CD14-positive monocyte (primary cell): ENCODE results near the gene KLF13. TPM values are rescaled to one million over a fixed set of nuclear protein-coding genes. Genes with fewer than 3 reads are reported as not detected.

Source experiments
- DNase-seq, 3 donors: peaks; one replicate each; pipeline ENCODE4 v3.0.0-alpha.2; 2011 to 2022
- H2AFZ ChIP-seq: 2 replicates; pipeline ENCODE4 v1.6.0; 2012; ENCODE audit warnings: mild to moderate bottlenecking, low read depth, low read length, inconsistent platforms; ENCODE audit not compliant: insufficient read depth, poor library complexity, severe bottlenecking
- H3K27ac ChIP-seq, 2 donors: 1 replicate in 1 of 2; 2 replicates in 1 of 2; pipeline ENCODE4 v1.5.1; 2012 to 2013; ENCODE audit warnings: low read length in 2 of 2, control low read depth in 1 of 2, inconsistent platforms in 1 of 2, low read depth in 1 of 2, mild to moderate bottlenecking in 1 of 2
- H3K27me3 ChIP-seq, 2 donors: one replicate each; pipeline versions ENCODE4 v1.6.0 to v1.6.1; 2011 to 2013; ENCODE audit warnings: low read length in 2 of 2; ENCODE audit not compliant: control insufficient read depth in 2 of 2, insufficient read depth in 2 of 2
- H3K36me3 ChIP-seq, 2 donors: replicated peaks in 1 of 2; 1 replicate in 1 of 2; 2 replicates in 1 of 2; pipeline versions ENCODE4 v1.5.1 to v1.6.1; 2012 to 2013; ENCODE audit warnings: low read length in 2 of 2, control low read depth in 1 of 2, inconsistent platforms in 1 of 2, mild to moderate bottlenecking in 1 of 2; ENCODE audit not compliant: insufficient read depth in 2 of 2, control insufficient read depth in 1 of 2
- H3K4me1 ChIP-seq, 2 donors: 1 replicate in 1 of 2; 2 replicates in 1 of 2; pipeline versions ENCODE4 v1.5.1 to v1.6.1; 2012 to 2013; ENCODE audit warnings: low read length in 2 of 2, control low read depth in 1 of 2, inconsistent platforms in 1 of 2, mild to moderate bottlenecking in 1 of 2, moderate library complexity in 1 of 2; ENCODE audit not compliant: insufficient read depth in 2 of 2, control insufficient read depth in 1 of 2
- H3K4me2 ChIP-seq: replicated peaks from 2 replicates; pipeline ENCODE3; 2012; ENCODE audit warnings: low read length, moderate library complexity, mild to moderate bottlenecking; ENCODE audit not compliant: poor library complexity, severe bottlenecking; ENCODE audit errors: extremely low read depth
- H3K4me3 ChIP-seq, 3 experiments: fragments of 200-600 bp in 1 of 3; sonication (generic) in 1 of 3; replicated peaks in 1 of 3; 1 replicate in 2 of 3; 2 replicates in 1 of 3; pipeline ENCODE4 v1.5.1; 2011 to 2013; ENCODE audit warnings: low read length in 3 of 3, mild to moderate bottlenecking in 3 of 3, control low read depth in 2 of 3, low read depth in 2 of 3, inconsistent platforms in 1 of 3, moderate library complexity in 1 of 3
- H3K79me2 ChIP-seq: 2 replicates; pipeline ENCODE4 v1.6.0; 2012; ENCODE audit warnings: mild to moderate bottlenecking, control low read depth, inconsistent platforms, low read length, moderate library complexity; ENCODE audit not compliant: insufficient read depth
- H3K9ac ChIP-seq: 2 replicates; pipeline ENCODE4 v1.6.0; 2017; ENCODE audit warnings: low read length, mild to moderate bottlenecking; ENCODE audit not compliant: insufficient read depth, poor library complexity, severe bottlenecking
- H3K9me3 ChIP-seq, 2 donors: replicated peaks in 1 of 2; 1 replicate in 1 of 2; 2 replicates in 1 of 2; pipeline versions ENCODE4 v1.5.1 to v1.6.1; 2012 to 2013; ENCODE audit warnings: low read length in 2 of 2, control low read depth in 1 of 2; ENCODE audit not compliant: control insufficient read depth in 1 of 2, insufficient read depth in 1 of 2
- H4K20me1 ChIP-seq: 2 replicates; pipeline ENCODE4 v1.6.0; 2012; ENCODE audit warnings: mild to moderate bottlenecking, low read length, control low read depth, moderate library complexity; ENCODE audit not compliant: insufficient read depth
- H3K27ac Mint-ChIP-seq, 7 donors: one replicate each; pipeline ENCODE4 v1.8.0; 2020; ENCODE audit warnings: mild to moderate bottlenecking in 7 of 7, mixed read lengths in 7 of 7, moderate library complexity in 6 of 7, inconsistent platforms in 2 of 7
- H3K27me3 Mint-ChIP-seq, 3 donors: one replicate each; pipeline ENCODE4 v1.8.0; 2021 to 2022; ENCODE audit warnings: low read depth in 3 of 3, mild to moderate bottlenecking in 3 of 3, mixed read lengths in 3 of 3, moderate library complexity in 3 of 3, inconsistent platforms in 1 of 3
- H3K36me3 Mint-ChIP-seq, 2 donors: one replicate each; pipeline ENCODE4 v1.8.0; 2020; ENCODE audit warnings: mixed read lengths in 2 of 2, inconsistent platforms in 1 of 2, mild to moderate bottlenecking in 1 of 2
- H3K4me1 Mint-ChIP-seq: one replicate; pipeline ENCODE4 v1.8.0; 2020; ENCODE audit warnings: mild to moderate bottlenecking, mixed read lengths
- H3K4me3 Mint-ChIP-seq, 2 donors: one replicate each; pipeline ENCODE4 v1.8.0; 2020; ENCODE audit warnings: mild to moderate bottlenecking in 2 of 2, mixed read lengths in 2 of 2, moderate library complexity in 1 of 2
- H3K9me3 Mint-ChIP-seq, 7 donors: one replicate each; pipeline ENCODE4 v1.8.0; 2020 to 2022; ENCODE audit warnings: mixed read lengths in 7 of 7, mild to moderate bottlenecking in 6 of 7, moderate library complexity in 6 of 7, inconsistent platforms in 2 of 7
- WGBS: methylation state at CpG from one replicate; pipeline ENCODE4 v1.1.5; 2013; ENCODE audit warnings: missing lambda C conversion rate; ENCODE audit not compliant: insufficient coverage; 5-methylcytosine and 5-hydroxymethylcytosine counted together
- intact Hi-C, 2 donors: fragments of 100-400 bp; cut with micrococcal nuclease; formaldehyde crosslinking; loops; one replicate each; pipeline versions ENCODE4 v1.15.0 to v1.15.1; 2023
- polyA plus RNA-seq, 3 donors: library from polyadenylated mRNA; depleted of rRNA in 1 of 3; unstranded in 2 of 3; stranded (reverse) in 1 of 3; fragments of 300-500 nt in 2 of 3; fragments of >200 nt in 1 of 3; fragmentation: Illumina TruSeq in 2 of 3; gene quantifications; 1 replicate in 2 of 3; 2 replicates in 1 of 3; pipeline ENCODE4 v1.2.3, GENCODE V29; 2012 to 2021
- TF ChIP-seq, protein P1 (sequence below): fragments of 200-600 bp; IDR thresholded peaks from one replicate; pipeline ENCODE4 v1.8.0; 2022; ENCODE audit warnings: antibody characterized with exemption, mild to moderate bottlenecking

Gene KLF13
- polyA plus RNA-seq, 3 donors = 22.5 to 121 (median 28.0) TPM

DNA sequence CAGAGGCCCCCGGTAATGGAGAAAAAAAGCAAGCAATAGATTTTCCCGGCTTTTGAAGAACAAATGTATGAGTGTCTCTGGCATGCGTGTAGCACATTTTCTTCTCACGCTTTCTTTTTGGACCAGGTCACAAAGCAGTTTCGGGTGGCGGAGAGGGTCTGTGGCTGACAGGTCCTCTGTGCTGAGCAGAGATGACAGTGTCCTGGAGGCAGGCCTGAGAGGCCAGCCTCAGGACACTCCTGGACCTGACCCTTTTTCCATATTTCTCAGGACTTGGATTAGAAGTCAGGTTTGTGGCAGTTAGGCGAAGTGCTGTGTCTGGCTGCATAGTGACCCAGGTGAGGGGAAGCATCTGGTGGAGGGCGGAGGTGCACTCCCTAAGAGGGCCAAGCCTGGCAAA lies 52.9 kb downstream of the KLF13 start:
- H3K4me3 ChIP-seq = no peak overlapping the region
- no peak for DNase-seq
- Mint-ChIP-seq H3K9me3 (peaks cover 0 to 7% (median 2%) of the 10 kb centered on the region in 7 donors), H3K4me1 (peaks cover 9% of the 10 kb centered on the region), H3K27ac (peak overlapping the region in 4 of 7 donors; percentile 5 to 78 (median 21)), H3K4me3 (no peak overlapping the region), H3K36me3 (peaks cover 66 to 83% of the 10 kb centered on the region in 2 donors), H3K27me3 (no peaks in the 10 kb centered on the region)
- intact Hi-C loops = no loop called here
- no peak overlapping the region for H2AFZ ChIP-seq
- WGBS = 98% methylated on average over 8 of the region's 8 CpGs
- H3K9ac ChIP-seq = no peak overlapping the region
- H3K27me3 ChIP-seq = no peaks in the 10 kb centered on the region
- no peaks in the 10 kb centered on the region for H3K4me1 ChIP-seq
- H3K9me3 ChIP-seq = no peaks in the 10 kb centered on the region
- peaks cover 92% of the 10 kb centered on the region for H4K20me1 ChIP-seq
- H3K36me3 ChIP-seq = peaks cover 66 to 74% of the 10 kb centered on the region in 2 donors
- TF ChIP-seq, protein P1, sequence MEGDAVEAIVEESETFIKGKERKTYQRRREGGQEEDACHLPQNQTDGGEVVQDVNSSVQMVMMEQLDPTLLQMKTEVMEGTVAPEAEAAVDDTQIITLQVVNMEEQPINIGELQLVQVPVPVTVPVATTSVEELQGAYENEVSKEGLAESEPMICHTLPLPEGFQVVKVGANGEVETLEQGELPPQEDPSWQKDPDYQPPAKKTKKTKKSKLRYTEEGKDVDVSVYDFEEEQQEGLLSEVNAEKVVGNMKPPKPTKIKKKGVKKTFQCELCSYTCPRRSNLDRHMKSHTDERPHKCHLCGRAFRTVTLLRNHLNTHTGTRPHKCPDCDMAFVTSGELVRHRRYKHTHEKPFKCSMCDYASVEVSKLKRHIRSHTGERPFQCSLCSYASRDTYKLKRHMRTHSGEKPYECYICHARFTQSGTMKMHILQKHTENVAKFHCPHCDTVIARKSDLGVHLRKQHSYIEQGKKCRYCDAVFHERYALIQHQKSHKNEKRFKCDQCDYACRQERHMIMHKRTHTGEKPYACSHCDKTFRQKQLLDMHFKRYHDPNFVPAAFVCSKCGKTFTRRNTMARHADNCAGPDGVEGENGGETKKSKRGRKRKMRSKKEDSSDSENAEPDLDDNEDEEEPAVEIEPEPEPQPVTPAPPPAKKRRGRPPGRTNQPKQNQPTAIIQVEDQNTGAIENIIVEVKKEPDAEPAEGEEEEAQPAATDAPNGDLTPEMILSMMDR = no peak
- H3K27ac ChIP-seq = no peak overlapping the region
- H3K79me2 ChIP-seq = peaks cover 48% of the 10 kb centered on the region
- H3K4me2 ChIP-seq = no peak overlapping the region

DNA sequence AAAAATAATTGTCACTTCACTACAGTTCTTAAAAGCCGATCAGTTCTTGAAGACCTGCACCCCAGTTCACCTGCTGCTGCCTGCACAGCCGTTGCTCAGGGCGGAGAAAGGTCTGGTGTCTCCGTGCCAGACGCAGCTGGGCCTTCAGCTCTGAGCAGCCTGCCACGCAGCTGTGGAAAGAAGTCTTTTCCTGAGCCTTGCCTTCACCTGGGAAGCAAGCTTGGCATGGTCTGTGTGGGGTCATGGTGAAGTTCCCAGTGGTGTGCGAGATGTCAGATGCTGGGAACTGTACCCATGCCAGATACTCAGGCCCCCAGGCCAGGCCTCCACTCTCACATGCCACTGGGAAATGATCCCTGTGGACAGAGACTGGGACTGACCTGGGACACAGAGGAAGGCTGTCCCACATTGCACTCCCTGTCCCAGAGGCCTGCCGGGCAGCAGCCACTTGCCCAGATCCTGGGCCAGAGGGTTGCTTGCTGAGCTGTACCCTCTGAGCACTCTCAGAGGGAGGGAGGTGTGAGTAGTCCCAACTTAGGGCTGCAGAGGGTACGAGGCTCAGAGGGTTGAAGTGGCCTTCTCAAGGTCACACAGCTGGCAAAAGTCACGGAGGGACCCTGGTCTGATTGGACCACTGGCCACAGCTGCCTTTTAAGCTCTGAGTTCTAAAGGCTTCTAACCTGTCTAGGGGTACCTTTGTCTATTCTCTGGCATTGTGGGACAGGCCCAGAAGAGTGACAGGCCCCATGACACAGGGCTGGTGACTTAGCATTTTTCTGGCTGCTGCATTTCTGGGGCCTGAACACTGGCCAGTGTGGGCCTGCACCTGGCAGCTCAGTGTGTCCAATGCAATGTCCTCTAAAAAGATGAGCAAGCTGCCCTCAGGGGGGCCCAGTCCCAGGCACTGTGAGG lies 55.4 kb downstream of the KLF13 start:
- H3K9me3 Mint-ChIP-seq = peaks cover 0 to 10% (median 2%) of the 10 kb centered on the region in 7 donors
- no peak for DNase-seq
- WGBS = 93% methylated on average over 8 of the region's 10 CpGs
- peaks cover 47 to 59% of the 10 kb centered on the region in 2 donors for H3K36me3 Mint-ChIP-seq
- Histone ChIP-seq H3K4me2 (no peak overlapping the region), H3K4me3 (no peak overlapping the region), H3K36me3 (peaks cover 45 to 50% of the 10 kb centered on the region in 2 donors), H3K79me2 (peaks cover 25% of the 10 kb centered on the region), H4K20me1 (peaks cover 71% of the 10 kb centered on the region), H3K27ac (peak overlapping the region in 1 of 2 donors; percentile 50), H3K27me3 (no peaks in the 10 kb centered on the region), H2AFZ (no peak overlapping the region), H3K4me1 (no peaks in the 10 kb centered on the region), H3K9me3 (no peaks in the 10 kb centered on the region), H3K9ac (no peak overlapping the region)
- peak overlapping the region in 6 of 7 donors; percentile 36 to 83 (median 66) for H3K27ac Mint-ChIP-seq
- peaks cover 15% of the 10 kb centered on the region for H3K4me1 Mint-ChIP-seq
- H3K4me3 Mint-ChIP-seq = no peak overlapping the region
- intact Hi-C loops = no loop called here
- peaks cover 0 to 2% (median 1%) of the 10 kb centered on the region in 3 donors for H3K27me3 Mint-ChIP-seq
- TF ChIP-seq, protein P1 = no peak
